ENCODE results near the gene MMP15. TPM values are rescaled to one million over a fixed set of nuclear protein-coding genes. Genes with fewer than 3 reads are reported as not detected.
A peak's percentile ranks its signal among the peaks of the same experiment; 100 is the strongest.

The MMP15 gene
- polyA plus RNA-seq, 1 donor (not counting 4 experiments of a cell fraction or from before 2014, with no cell fraction given): 3.7 TPM

DNA sequence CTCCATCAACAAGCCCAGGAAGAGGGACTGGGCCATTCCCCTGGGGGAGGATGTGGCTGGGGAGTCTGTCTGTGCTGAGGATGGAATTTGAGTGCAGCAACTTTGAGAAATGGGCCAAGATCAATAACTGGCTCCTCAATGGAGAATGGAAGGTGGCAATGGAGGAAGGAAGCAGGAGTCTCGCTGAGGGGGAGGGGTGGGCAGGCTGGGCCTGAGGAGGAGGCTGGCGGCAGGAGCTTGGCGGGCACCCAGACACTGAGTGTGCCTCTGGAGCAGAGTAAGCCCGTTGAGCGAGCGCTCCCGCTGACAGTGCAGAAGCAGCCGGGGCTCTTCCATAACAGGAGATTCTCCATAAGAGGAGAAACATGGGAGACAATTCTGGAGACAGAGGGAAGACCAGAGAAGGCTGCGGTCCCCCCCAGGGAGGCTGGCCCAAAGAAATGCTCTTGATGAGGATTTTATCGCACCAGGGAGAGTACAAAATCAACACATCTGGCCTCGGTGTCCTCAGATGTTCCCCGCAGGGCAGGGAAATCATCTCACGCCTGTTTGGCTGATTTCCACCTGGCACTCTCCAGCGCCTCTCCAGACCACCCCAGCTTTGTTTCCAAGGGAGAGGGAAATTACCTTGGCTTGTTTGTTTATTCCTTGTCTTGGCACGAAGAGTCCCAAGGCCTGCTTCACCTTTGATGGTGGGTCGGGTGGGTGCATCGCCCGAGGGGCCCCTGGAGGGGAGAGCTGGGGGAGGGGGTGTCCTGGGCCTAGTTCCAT, 2.8 kb upstream of the MMP15 start:
- FAIRE-seq (peak; percentile 83), DNase-seq (ENCODE audit: low read depth, low spot score) (no peak)
- Histone ChIP-seq H2AFZ (ENCODE audit: control insufficient read depth, low read length) (no peak overlapping the region), H3K27ac (ENCODE audit: control insufficient read depth, insufficient read depth, low read length) (peak overlapping the region; percentile 55), H3K4me3 (ENCODE audit: control insufficient read depth in 2 of 3, extremely low read depth in 1 of 3, insufficient read depth in 2 of 3, low read depth in 1 of 3, low read length in 3 of 3) (no peak overlapping the region), H3K36me3 (ENCODE audit: control insufficient read depth in 2 of 2, extremely low read depth in 1 of 2, insufficient read depth in 2 of 2, low read length in 2 of 2) (peaks cover 15 to 20% of the 10 kb centered on the region in 2 experiments), H3K27me3 (ENCODE audit: control insufficient read depth, extremely low read depth, insufficient read depth, low read length) (no peaks in the 10 kb centered on the region), H3K9ac (ENCODE audit: control insufficient read depth, extremely low read depth, insufficient read depth, low read length) (no peak overlapping the region), H3K79me2 (ENCODE audit: control insufficient read depth, insufficient read depth, low read length) (no peaks in the 10 kb centered on the region), H3K4me2 (ENCODE audit: control insufficient read depth, extremely low read depth, insufficient read depth, low read depth, low read length) (peak overlapping the region; percentile 69), H3K9me1 (ENCODE audit: control insufficient read depth, extremely low read depth, insufficient read depth, low read length) (no peaks in the 10 kb centered on the region), H4K20me1 (ENCODE audit: control insufficient read depth, extremely low read depth, insufficient read depth, low read length) (peaks cover 3% of the 10 kb centered on the region), H3K9me3 (ENCODE audit: control insufficient read depth, low read depth, low read length) (no peaks in the 10 kb centered on the region), H3K4me1 (ENCODE audit: control insufficient read depth, extremely low read depth, insufficient read depth, low read length) (peaks cover 33% of the 10 kb centered on the region)
- dilution Hi-C loops (cut with MboI; ENCODE audit: extremely low pct_ligation_motif_present, low sequenced_read_pairs): no loop called here
- TF ChIP-seq, protein P1, sequence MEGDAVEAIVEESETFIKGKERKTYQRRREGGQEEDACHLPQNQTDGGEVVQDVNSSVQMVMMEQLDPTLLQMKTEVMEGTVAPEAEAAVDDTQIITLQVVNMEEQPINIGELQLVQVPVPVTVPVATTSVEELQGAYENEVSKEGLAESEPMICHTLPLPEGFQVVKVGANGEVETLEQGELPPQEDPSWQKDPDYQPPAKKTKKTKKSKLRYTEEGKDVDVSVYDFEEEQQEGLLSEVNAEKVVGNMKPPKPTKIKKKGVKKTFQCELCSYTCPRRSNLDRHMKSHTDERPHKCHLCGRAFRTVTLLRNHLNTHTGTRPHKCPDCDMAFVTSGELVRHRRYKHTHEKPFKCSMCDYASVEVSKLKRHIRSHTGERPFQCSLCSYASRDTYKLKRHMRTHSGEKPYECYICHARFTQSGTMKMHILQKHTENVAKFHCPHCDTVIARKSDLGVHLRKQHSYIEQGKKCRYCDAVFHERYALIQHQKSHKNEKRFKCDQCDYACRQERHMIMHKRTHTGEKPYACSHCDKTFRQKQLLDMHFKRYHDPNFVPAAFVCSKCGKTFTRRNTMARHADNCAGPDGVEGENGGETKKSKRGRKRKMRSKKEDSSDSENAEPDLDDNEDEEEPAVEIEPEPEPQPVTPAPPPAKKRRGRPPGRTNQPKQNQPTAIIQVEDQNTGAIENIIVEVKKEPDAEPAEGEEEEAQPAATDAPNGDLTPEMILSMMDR (optimal IDR thresholded peaks at IDR 0.05 in 1 of 3, IDR thresholded peaks at IDR 0.05 in 1 of 3, conservative IDR thresholded peaks at IDR 0.05 in 1 of 3; ENCODE audit: extremely low read depth in 1 of 3, insufficient read depth in 2 of 3, low read length in 3 of 3): no peak
- TF ChIP-seq EZH2 (IDR thresholded peaks at IDR 0.05; ENCODE audit: low read length): no peak

DNA sequence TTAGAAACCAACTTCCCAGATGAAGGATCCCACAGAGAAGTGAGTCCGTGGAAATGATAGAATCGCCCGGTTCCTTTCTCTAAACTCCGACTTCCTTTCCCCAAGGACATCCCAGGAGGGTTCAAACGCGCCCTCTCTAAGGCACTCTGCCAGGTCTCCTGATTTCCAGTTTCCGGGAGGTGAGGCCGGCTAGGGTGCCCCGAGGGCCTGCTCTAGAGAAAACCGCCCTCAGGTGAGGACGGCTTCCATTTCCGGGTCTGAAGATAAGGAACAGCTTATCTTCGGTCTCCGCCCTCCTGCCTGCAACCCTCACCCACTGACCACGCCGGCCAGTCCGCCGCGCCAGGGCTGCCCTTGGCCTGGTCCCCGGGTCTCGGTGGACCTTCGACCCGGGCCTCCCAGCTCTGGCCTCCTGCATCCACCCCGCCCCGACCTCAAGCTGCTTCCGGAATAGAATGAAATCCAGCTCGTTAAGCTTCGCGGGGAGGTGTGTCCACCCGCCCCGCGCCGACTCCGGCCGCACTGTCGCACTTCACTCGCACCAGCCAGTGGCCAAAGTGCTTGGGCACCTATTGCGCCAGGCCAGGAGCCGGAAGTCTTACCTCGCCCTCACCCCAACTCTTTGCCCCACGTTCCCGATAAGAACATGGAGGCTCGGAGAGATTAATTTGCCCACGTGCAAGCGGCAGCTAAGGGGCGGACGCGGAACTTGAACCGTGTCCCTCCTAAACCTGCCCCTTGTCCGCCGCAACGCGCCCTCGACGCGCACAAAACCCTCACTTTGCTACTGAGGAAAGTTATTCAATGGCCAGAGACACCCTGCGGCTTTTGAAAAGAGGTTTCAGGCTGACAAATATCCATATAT, 836 bp upstream of the MMP15 start:
- dilution Hi-C loops (cut with MboI; ENCODE audit: extremely low pct_ligation_motif_present, low sequenced_read_pairs): no loop called here
- H3K27ac ChIP-seq (ENCODE audit: control insufficient read depth, insufficient read depth, low read length): no peak overlapping the region
- peaks cover 3% of the 10 kb centered on the region for H4K20me1 ChIP-seq (ENCODE audit: control insufficient read depth, extremely low read depth, insufficient read depth, low read length)
- H3K9me1 ChIP-seq (ENCODE audit: control insufficient read depth, extremely low read depth, insufficient read depth, low read length): no peaks in the 10 kb centered on the region
- H3K9ac ChIP-seq (ENCODE audit: control insufficient read depth, extremely low read depth, insufficient read depth, low read length): peak overlapping the region; percentile 69
- peak overlapping the region; percentile 58 to 72 (median 69) for H3K4me3 ChIP-seq (ENCODE audit: control insufficient read depth in 2 of 3, extremely low read depth in 1 of 3, insufficient read depth in 2 of 3, low read depth in 1 of 3, low read length in 3 of 3)
- no peaks in the 10 kb centered on the region for H3K79me2 ChIP-seq (ENCODE audit: control insufficient read depth, insufficient read depth, low read length)
- peak overlapping the region; percentile 91 for H3K4me2 ChIP-seq (ENCODE audit: control insufficient read depth, extremely low read depth, insufficient read depth, low read depth, low read length)
- H3K4me1 ChIP-seq (ENCODE audit: control insufficient read depth, extremely low read depth, insufficient read depth, low read length): peaks cover 33% of the 10 kb centered on the region
- H3K36me3 ChIP-seq (ENCODE audit: control insufficient read depth in 2 of 2, extremely low read depth in 1 of 2, insufficient read depth in 2 of 2, low read length in 2 of 2): peaks cover 5 to 7% of the 10 kb centered on the region in 2 experiments
- no peak for DNase-seq (ENCODE audit: low read depth, low spot score)
- H3K9me3 ChIP-seq (ENCODE audit: control insufficient read depth, low read depth, low read length): no peaks in the 10 kb centered on the region
- TF ChIP-seq, protein P1 (optimal IDR thresholded peaks at IDR 0.05 in 1 of 3, IDR thresholded peaks at IDR 0.05 in 1 of 3, conservative IDR thresholded peaks at IDR 0.05 in 1 of 3; ENCODE audit: extremely low read depth in 1 of 3, insufficient read depth in 2 of 3, low read length in 3 of 3): no peak
- TF ChIP-seq EZH2 (IDR thresholded peaks at IDR 0.05; ENCODE audit: low read length): no peak
- peak overlapping the region; percentile 84 for H2AFZ ChIP-seq (ENCODE audit: control insufficient read depth, low read length)
- no peaks in the 10 kb centered on the region for H3K27me3 ChIP-seq (ENCODE audit: control insufficient read depth, extremely low read depth, insufficient read depth, low read length)
- no peak for FAIRE-seq

Measured in keratinocyte (primary cell).